NCI-H510A treated with DMSO at 0.1 percent for 48 hours (cell line): ENCODE results near the gene UACA.

Experiments
- DNase-seq: peaks from one replicate; lab custom pipeline; 2025; lab: John Stamatoyannopoulos, UW

UACA gene

GRCh38 chr15:70712271-70712670 is 51.1 kb downstream of the UACA start:
- DNase-seq, result no peak

GRCh38 chr15:70710714-70711113 is 52.6 kb downstream of the UACA start:
- no peak for DNase-seq

- no peak for DNase-seq
Observed at GRCh38 chr15:70708839-70709238, 54.5 kb downstream of the UACA start.

- DNase-seq, result no peak
Observed at GRCh38 chr15:70707686-70708300, 55.6 kb downstream of the UACA start.

- DNase-seq, result no peak
Observed at GRCh38 chr15:70704731-70705130, 58.6 kb downstream of the UACA start.

- DNase-seq, result peak; percentile 52
Observed at GRCh38 chr15:70704166-70704565, 59.2 kb downstream of the UACA start.

- no peak for DNase-seq
Observed at GRCh38 chr15:70703096-70703878, 60.1 kb downstream of the UACA start.

GRCh38 chr15:70702584-70702983 is 60.8 kb downstream of the UACA start:
- no peak for DNase-seq

GRCh38 chr15:70701891-70702568 is 61.3 kb downstream of the UACA start:
- no peak for DNase-seq

GRCh38 chr15:70701171-70701570 is 62.2 kb downstream of the UACA start:
- no peak for DNase-seq

GRCh38 chr15:70699890-70700289 is 63.5 kb downstream of the UACA start:
- no peak for DNase-seq

GRCh38 chr15:70698836-70699390 is 64.4 kb downstream of the UACA start:
- DNase-seq, result no peak

GRCh38 chr15:70698426-70698825 is 64.9 kb downstream of the UACA start:
- DNase-seq, result no peak

- no peak for DNase-seq
Observed at GRCh38 chr15:70690491-70691276, 72.7 kb downstream of the UACA start.

GRCh38 chr15:70690021-70690420 is 73.3 kb downstream of the UACA start:
- no peak for DNase-seq

GRCh38 chr15:70687482-70687881 is 75.9 kb downstream of the UACA start:
- no peak for DNase-seq

GRCh38 chr15:70680817-70681216 is 82.5 kb downstream of the UACA start:
- no peak for DNase-seq

- no peak for DNase-seq
Observed at GRCh38 chr15:70679919-70680231, 83.5 kb downstream of the UACA start.

GRCh38 chr15:70672081-70672480 is 91.3 kb downstream of the UACA start:
- no peak for DNase-seq

GRCh38 chr15:70670680-70671079 is 92.7 kb downstream of the UACA start:
- no peak for DNase-seq

GRCh38 chr15:70669966-70670658 is 93.2 kb downstream of the UACA start:
- DNase-seq, result no peak
